ENCODE measurements around the gene RASGEF1B. TPM values are rescaled to one million over a fixed set of nuclear protein-coding genes. Genes with fewer than 3 reads are reported as not detected.
A peak's percentile ranks its signal among the peaks of the same experiment; 100 is the strongest.

RASGEF1B gene
- total and polyA plus RNA-seq, 2 of the 13 experiments (the other 11 are each of a cell fraction or from before 2014, with no cell fraction given): 0.04 TPM

DNA sequence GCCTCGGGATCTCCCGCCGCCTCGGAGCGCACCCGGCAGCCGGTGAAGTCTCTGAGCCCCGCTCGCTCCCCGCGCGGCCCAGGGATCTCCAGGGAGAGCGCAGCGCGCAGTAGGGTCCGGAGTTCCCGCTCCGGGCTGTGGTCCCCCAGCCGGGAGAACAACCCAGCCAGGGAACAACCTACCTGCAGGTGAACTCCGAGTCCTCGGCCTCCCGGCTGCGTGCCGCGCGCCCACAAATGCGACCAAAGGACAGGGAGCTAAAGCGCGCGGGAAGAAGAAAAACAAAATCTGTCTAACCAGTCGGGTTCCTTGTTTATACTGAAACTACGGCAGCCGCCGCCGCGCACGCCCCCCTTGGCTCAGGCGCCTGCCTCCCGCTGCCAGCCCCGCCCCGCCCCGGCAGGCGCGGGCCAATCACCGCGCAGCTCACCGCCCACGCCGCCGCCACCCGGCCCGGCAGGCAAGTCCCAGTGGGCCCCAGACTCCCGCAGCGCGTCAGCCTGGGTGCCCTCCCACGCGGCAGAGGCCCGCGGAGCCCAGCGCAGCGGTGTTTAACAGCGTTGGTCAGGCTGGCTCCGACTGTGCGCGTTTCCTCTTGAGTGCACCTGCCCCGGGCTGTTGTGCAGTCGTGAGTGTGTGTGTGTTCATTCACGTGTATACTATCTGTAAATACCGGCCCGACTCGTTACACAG lies at the start of gene RASGEF1B (continued):
- TF ChIP-seq, protein P1, sequence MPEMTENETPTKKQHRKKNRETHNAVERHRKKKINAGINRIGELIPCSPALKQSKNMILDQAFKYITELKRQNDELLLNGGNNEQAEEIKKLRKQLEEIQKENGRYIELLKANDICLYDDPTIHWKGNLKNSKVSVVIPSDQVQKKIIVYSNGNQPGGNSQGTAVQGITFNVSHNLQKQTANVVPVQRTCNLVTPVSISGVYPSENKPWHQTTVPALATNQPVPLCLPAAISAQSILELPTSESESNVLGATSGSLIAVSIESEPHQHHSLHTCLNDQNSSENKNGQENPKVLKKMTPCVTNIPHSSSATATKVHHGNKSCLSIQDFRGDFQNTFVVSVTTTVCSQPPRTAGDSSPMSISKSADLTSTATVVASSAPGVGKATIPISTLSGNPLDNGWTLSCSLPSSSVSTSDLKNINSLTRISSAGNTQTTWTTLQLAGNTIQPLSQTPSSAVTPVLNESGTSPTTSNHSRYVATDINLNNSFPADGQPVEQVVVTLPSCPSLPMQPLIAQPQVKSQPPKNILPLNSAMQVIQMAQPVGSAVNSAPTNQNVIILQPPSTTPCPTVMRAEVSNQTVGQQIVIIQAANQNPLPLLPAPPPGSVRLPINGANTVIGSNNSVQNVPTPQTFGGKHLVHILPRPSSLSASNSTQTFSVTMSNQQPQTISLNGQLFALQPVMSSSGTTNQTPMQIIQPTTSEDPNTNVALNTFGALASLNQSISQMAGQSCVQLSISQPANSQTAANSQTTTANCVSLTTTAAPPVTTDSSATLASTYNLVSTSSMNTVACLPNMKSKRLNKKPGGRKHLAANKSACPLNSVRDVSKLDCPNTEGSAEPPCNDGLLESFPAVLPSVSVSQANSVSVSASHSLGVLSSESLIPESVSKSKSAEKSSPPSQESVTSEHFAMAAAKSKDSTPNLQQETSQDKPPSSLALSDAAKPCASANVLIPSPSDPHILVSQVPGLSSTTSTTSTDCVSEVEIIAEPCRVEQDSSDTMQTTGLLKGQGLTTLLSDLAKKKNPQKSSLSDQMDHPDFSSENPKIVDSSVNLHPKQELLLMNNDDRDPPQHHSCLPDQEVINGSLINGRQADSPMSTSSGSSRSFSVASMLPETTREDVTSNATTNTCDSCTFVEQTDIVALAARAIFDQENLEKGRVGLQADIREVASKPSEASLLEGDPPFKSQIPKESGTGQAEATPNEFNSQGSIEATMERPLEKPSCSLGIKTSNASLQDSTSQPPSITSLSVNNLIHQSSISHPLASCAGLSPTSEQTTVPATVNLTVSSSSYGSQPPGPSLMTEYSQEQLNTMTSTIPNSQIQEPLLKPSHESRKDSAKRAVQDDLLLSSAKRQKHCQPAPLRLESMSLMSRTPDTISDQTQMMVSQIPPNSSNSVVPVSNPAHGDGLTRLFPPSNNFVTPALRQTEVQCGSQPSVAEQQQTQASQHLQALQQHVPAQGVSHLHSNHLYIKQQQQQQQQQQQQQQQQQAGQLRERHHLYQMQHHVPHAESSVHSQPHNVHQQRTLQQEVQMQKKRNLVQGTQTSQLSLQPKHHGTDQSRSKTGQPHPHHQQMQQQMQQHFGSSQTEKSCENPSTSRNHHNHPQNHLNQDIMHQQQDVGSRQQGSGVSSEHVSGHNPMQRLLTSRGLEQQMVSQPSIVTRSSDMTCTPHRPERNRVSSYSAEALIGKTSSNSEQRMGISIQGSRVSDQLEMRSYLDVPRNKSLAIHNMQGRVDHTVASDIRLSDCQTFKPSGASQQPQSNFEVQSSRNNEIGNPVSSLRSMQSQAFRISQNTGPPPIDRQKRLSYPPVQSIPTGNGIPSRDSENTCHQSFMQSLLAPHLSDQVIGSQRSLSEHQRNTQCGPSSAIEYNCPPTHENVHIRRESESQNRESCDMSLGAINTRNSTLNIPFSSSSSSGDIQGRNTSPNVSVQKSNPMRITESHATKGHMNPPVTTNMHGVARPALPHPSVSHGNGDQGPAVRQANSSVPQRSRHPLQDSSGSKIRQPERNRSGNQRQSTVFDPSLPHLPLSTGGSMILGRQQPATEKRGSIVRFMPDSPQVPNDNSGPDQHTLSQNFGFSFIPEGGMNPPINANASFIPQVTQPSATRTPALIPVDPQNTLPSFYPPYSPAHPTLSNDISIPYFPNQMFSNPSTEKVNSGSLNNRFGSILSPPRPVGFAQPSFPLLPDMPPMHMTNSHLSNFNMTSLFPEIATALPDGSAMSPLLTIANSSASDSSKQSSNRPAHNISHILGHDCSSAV (CRISPR knock-in tag; IDR thresholded peaks at IDR 0.05; ENCODE audit: borderline replicate concordance): no peak
- TF ChIP-seq ETV6 (CRISPR knock-in tag; conservative IDR thresholded peaks at IDR 0.05) (no peak), ZNF773 (CRISPR knock-in tag; IDR thresholded peaks at IDR 0.05; ENCODE audit: borderline replicate concordance) (no peak), CCDC6 (CRISPR knock-in tag; IDR thresholded peaks at IDR 0.05) (no peak), ZNF3 (CRISPR knock-in tag; IDR thresholded peaks at IDR 0.05) (no peak), THYN1 (CRISPR knock-in tag; IDR thresholded peaks at IDR 0.05; ENCODE audit: borderline replicate concordance, low read depth) (no peak), GABPB1 (CRISPR knock-in tag; IDR thresholded peaks at IDR 0.05) (peak; percentile 34; the same call in 1 of the 2 replicates), ZFP36 (IDR thresholded peaks at IDR 0.05; ENCODE audit: borderline replicate concordance, low read depth, low read length, partially characterized antibody) (no peak), TOE1 (CRISPR knock-in tag; IDR thresholded peaks at IDR 0.05) (no peak), TBP (CRISPR knock-in tag; IDR thresholded peaks at IDR 0.05) (no peak), RFXANK (CRISPR knock-in tag; IDR thresholded peaks at IDR 0.05) (no peak), TAF1 (CRISPR knock-in tag; IDR thresholded peaks at IDR 0.05) (no peak), KDM2A (CRISPR knock-in tag; IDR thresholded peaks at IDR 0.05; ENCODE audit: borderline replicate concordance, low read depth) (peak; percentile 53; the same call in 1 of the 2 replicates), NCOA2 (CRISPR knock-in tag; IDR thresholded peaks at IDR 0.05) (no peak), ZNF432 (CRISPR knock-in tag; IDR thresholded peaks at IDR 0.05; ENCODE audit: borderline replicate concordance) (no peak)
- TF ChIP-seq, protein P2, sequence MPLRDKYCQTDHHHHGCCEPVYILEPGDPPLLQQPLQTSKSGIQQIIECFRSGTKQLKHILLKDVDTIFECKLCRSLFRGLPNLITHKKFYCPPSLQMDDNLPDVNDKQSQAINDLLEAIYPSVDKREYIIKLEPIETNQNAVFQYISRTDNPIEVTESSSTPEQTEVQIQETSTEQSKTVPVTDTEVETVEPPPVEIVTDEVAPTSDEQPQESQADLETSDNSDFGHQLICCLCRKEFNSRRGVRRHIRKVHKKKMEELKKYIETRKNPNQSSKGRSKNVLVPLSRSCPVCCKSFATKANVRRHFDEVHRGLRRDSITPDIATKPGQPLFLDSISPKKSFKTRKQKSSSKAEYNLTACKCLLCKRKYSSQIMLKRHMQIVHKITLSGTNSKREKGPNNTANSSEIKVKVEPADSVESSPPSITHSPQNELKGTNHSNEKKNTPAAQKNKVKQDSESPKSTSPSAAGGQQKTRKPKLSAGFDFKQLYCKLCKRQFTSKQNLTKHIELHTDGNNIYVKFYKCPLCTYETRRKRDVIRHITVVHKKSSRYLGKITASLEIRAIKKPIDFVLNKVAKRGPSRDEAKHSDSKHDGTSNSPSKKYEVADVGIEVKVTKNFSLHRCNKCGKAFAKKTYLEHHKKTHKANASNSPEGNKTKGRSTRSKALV (CRISPR knock-in tag; IDR thresholded peaks at IDR 0.05): peak; percentile 98
- TF ChIP-seq, protein P3, sequence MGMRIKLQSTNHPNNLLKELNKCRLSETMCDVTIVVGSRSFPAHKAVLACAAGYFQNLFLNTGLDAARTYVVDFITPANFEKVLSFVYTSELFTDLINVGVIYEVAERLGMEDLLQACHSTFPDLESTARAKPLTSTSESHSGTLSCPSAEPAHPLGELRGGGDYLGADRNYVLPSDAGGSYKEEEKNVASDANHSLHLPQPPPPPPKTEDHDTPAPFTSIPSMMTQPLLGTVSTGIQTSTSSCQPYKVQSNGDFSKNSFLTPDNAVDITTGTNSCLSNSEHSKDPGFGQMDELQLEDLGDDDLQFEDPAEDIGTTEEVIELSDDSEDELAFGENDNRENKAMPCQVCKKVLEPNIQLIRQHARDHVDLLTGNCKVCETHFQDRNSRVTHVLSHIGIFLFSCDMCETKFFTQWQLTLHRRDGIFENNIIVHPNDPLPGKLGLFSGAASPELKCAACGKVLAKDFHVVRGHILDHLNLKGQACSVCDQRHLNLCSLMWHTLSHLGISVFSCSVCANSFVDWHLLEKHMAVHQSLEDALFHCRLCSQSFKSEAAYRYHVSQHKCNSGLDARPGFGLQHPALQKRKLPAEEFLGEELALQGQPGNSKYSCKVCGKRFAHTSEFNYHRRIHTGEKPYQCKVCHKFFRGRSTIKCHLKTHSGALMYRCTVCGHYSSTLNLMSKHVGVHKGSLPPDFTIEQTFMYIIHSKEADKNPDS (CRISPR knock-in tag; IDR thresholded peaks at IDR 0.05): no peak

Measured in HepG2 (cell line).